HPDE6-E6E7 (cell line): Measurements from ENCODE around the gene DSTYK.
"Not testable (repeated sequence)": the region's sequence is repeated elsewhere in the genome, so short reads cannot be mapped to it uniquely, and the experiment has no call there.

Experiments used
- DNase-seq: peaks from one replicate; pipeline ENCODE4 v3.0.0; 2011; ENCODE audit warnings: missing footprints; ENCODE audit errors: extremely low spot score

The DSTYK gene

DNA sequence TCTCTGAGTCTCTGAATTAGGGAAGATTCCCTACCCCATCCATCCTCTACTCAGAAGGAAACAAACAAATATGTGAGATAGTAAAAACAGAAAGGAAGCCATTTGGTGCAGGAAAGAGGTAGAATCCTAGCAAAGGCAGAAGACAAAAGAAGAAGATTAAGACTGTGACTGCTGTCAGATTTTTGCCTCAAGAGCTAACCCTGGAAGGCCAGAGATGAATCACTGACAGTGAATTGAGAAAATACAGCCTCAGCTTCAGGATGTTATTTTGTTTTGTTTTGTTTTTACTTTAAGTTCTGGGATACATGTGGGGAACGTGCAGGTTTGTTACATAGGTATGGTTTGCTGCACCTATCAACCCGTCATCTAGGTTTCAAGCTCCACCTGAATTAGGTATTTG lies 31.7 kb downstream of the DSTYK start:
- no peak for DNase-seq

DNA sequence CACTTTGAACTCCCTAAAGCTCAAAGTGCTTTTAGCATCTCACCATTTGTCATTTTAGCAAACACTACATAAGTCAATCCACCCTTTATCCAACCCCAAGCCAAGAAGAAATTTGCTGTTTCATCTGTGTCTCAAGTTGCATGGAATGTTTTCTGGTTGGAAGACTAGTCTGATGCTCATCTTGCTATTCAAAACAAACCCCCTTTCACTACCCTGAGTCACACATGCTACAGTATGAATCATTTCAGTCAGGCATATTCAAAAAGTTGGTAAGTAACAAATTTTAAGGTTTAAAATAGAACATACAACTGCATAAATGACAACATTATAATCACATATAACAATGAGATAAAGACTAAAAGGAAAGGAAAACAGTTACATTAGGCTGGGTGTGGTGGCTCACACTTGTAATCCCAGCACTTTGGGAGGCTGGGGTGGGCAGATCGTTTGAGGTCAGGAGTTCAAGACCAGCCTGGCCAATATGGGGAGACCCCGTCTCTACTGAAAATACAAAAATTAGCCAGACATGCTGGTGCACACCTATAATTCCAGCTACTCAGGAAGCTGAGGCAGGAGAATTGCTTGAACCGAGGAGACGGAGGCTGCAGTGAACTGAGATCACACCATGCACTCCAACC lies 38.7 kb downstream of the DSTYK start:
- DNase-seq, result peak; percentile 76

DNA sequence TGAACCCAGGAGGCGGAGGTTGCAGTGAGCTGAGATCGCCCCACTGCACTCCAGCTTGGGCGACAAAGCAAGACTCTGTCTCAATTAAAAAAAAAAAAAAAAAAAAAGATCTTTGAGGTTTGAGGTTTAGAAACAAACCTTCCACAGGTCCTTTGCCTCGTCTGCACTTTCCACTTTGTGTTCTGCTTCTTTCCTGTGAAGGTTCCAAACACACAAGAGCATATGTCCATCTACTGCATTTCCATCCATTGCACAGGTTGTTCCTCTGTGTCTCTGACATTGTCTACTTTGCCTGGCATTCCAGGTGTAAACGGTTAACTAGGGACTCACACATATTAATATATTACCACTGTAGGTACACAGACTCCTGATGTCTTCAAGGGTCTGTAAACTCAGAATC lies 40.1 kb downstream of the DSTYK start:
- DNase-seq, result no peak

DNA sequence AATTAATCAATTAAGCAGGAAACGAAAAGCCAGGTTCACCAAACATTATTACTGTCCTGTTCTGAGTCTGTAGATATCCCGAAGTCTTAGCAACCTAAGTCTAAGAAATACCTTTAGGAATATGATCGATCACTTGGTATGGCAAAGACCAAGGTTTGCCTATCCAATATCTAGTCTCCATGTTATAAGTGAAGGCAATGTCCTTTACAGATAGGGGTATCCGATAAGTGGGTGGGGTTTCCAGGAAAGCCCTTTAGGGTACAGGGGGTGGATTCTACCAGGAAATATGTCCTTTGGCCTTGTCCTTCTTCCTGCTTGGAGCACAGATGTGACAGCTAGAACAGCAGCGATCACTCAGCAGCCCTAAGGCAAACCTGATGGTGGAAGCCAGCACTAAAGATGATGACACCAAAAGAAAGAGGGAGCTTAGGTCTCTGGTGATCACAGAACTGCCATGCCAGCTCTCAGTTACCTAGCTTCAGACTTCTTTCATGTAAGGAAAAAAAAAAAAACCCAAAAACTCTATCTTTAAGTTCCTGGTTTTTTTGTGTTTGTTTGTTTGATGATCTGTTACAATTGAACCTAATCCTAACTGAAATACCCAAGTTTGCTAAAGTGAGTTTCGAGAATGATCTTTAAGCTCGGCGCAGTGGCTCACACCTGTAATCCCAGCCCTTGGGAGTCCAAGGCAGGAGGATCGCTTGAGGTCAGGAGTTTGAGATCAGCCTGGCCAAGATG lies 40.8 kb downstream of the DSTYK start:
- no peak for DNase-seq

DNA sequence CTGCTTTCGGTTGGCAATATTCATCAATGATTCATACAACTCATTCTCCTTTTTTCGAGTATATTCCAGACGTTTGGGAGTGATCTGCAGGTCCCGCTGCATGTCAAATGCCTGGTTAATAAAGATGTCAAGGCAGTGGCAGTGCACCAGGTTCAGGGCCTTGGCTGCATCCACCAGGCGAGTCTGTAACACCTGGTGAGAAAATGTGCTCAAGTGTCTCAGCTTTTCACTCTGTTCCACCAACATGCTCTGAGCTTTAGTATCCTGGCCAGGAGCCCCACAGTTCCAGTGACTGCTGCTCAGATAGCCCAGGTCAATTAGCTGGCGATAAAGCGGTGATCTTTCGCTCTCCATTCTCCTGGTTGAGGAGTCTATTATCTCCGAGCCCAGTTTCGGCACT lies 42.3 kb downstream of the DSTYK start:
- DNase-seq, result no peak

DNA sequence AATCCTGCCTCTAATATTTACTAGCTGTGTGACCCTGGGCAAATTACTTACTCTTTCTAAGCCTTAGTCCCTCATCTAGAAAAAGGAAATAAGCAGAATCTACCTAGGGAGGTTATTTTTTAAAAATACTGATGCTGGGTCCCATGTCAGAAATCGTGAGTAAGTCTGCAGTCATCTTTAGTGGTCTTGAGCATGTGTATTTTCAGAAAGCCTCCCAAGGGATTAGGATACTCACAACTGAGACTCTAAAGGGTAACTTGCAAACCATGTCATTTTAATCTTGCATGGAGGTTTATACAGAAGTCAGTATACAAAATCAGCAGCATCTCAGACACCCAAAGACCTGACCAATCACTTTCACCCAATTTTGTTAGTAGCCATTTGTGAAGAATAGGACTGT lies 43.2 kb downstream of the DSTYK start:
- no peak for DNase-seq

DNA sequence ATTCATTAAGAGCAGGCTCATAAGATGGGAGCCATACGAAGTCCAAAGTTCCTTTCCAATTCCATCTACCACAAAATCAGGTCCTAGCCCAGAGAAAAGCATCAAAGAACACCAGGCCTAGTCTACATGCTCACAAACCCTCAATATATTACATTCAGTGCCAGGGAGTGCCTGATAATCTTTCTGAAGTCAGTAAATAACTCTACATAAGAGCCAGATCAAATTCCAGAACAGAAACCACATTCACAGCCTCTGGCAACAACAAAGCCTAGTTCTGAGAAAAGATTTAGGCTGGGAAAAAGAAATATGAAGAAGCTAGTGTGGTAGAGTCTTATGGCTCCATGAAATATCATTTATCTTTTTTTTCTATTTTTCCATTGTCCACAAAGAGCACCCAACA lies 49.2 kb downstream of the DSTYK start:
- DNase-seq, result no peak

DNA sequence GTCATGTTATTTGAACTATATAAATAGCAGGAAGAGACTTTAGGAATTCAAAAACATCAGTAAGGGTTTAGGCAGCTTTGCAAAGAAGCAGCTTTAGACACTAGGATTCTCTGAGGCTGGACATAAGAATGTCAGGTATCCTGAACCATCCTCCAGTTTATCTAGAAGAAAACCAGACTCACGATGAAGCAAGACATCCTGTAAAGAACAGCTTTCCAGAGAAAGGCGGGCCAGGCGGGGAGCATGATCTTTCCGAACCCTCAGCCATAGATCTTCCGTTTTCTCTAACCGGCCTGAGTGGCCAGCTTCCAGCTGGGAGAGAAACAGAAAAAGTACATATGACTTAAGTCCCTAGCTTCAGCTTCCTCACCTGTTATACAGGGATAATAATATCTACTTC lies 50.4 kb downstream of the DSTYK start:
- no peak for DNase-seq

DNA sequence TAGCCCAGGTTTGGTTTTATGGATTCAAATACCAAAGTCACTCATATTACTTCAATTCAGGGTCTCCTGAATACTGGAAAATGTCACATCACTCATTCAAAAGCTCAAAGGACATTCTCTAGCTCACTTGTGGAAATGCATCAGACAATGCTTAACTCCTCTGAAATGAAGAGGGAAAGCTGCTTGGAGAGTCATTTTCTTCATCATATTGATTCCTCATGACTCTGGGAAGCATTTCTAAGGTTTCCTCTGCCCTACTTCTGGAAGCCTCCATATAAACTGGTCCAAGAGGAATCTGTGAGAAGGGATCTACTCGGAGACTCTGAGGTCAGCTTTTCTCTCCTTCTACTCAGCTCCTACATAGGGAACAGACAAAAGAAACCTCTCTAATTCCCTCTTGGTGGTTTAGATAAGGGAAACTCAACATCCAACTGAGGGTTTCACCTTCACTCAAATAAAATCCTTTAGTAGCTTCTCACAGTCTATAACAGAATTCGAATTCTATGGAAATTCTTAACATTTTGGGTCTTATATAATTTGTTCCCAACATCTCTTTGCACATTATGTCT lies 53.4 kb downstream of the DSTYK start:
- DNase-seq, result no peak

DNA sequence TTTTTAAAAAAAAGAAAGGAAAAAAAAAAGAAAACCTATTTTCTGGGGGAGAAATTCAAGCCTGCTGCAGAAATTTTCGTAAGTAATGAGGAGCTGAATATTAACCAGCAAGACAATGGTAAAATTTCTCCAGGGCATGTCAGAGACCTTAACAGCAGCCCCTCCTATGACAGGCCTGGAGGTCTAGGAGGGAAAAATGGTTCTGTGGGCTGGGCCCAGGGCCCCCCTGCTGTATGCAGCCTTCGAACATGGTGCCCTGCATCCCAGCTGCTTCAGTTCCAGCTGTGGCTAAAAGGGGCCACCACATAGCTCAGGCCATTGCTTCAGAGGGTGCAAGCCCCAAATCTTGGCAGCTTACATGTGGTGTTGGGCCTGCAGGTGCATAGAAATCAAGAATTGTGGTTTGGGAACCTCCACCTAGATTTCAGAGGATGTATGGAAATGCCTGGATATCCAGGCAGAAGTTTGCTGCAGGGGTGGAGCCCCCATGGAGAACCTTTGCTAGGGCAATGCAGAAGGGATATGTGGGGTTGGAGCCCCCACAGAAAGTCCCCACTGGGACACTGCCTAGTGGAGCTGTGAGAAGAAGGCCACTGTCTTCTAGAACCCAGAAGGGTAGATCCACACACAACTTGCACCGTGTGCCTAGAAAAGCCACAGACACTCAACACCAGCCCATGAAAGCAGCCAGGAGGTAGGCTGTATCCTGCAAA lies 55.7 kb downstream of the DSTYK start:
- DNase-seq, result not testable (repeated sequence)

DNA sequence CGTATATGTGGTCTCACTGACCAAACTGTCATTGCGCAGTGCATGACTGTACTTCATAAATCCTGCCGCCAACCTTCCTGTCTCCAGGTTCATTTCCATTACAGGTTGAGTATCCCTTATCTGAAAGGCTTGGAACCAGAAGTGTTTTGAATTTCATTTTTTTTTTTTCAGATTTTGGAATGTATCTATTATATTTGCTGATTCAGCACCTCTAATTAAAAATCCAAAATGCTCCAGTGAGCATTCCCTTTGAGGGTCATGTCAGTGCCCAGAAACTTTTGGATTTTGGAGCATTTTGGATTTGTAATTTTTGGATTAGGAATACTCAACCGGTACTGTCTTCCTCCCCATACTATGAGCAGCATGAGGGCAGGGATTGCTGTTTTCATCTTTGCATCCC lies 59.0 kb downstream of the DSTYK start:
- no peak for DNase-seq

DNA sequence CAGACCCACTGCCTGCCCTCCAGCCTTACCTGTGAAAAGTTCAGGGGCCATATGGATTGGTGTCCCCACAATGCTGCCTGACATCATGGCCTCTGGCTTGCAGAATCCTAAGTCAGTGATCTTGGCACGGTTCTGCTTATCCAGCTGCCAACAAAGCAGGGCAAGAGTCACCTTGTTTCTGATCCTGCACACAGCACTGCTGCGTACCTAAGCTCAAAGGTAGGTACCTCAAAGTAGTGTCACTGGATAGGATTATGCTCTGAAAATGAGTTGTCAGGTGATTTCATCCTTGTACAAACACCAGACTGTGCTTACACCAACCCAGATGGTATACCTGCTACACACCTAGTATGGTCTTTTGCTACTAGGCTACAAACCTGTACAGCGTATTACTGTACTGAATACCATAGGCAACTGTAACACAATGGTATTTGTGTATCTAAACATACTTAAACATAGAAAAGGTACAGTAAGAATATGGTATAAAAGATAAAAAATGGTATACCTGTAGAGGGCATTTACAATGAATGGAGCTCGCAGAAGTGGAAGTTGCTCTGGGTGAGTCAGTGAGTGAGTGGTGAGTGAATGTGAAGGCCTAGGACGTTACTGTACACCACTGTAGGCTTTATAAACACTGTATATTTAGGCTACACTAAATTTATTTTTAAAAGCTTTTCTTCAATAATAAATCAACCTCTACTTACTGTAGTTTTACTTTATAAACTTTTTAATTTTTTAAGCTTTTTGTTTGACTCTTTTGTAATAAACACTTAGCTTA lies 60.7 kb downstream of the DSTYK start:
- no peak for DNase-seq

DNA sequence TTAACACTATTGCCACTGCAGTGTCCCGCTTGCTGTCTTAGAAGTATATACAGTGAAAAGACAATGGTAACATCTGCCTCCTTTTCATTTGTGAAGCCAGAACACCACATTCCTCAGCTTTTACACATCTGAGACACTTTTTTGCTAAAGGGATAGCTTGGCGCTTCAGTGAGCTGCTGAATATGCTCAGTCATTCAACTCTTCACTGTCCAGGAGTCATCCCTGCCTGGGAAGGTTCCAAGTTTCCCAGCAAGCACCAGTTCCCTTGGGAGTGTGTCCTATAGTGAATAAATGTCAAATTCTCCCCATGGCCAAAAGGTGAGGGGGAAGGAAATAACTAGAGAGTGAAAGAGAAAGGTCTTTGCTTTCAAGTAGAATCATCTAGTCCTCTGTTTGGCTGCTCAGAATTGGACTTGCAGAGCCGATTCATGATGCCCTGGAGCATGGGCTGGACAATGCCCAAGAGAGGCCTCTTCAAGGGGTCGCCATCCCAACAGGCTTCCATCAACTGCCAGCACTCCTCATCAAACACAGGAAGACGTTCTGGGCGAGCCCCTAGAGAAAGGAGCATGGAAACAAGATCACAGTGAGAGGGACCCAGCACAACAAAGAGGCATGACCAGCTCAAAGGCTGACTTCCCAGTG lies 64.2 kb downstream of the DSTYK start:
- no peak for DNase-seq

DNA sequence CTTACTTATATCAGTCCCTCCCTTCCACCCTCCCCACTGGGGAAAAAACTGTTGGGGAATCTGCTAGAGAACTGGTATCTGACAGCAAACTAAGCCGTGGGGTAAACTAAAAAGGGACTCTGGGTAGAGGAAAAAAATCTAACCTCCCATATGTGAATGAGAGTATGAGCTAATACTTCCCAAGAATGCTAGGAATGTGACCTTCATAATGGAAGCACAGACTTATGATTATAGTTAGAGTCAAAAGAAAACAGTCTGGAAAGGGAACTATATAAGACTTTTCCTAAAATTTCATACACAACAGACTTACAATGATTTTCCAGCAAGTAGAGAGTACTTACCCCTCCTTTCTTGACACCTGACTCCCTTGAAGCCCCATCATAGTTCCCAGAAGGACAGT lies 66.8 kb downstream of the DSTYK start:
- DNase-seq, result no peak

DNA sequence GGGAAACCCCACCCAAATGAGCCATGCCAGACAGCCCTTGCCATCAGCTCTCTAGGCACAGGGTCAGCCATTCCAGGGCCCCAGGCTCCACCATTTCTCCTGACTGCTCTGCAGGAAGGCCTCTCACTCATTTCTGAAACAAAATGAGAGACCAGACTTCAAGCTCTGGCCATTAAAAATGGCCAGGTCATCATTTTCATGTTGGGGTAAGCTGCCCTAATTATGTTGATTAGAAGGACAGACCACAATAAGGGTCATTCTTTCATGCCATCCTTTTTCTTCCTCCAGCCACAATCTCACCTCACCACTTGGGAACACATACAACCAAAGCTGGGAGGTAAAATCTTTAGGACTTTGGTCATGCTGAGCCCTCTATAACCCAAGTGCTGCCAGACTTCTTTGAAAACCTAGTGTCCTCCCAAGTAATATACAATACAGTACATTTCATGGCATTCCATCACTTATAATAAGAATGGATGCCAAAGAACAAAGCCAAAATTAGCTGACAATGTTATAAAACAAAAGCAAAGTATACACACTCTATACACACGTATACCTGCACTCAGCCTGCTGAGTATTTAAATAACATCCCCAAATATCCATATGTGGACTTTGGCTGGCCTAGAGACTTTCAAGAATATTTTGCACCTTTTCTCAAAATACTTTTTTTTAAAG lies 67.3 kb downstream of the DSTYK start:
- DNase-seq, result no peak

DNA sequence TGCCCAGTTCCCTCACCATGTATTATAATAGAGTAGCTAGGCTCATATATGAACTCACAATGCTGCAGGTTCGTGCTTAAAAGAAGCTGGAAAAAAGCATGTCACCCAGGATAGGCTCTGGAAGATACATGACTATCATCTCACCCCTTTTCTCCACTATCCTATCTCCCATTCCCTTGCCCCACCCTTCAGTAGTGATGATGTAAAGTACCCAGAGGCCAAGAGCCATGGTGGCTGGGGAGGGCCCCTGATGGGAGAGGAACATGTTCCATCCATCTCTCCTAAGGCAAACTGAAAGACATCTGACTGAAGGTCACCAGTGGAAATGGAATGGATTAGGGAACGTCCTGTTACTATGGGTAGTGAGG lies 69.4 kb downstream of the DSTYK start:
- DNase-seq, result no peak

DNA sequence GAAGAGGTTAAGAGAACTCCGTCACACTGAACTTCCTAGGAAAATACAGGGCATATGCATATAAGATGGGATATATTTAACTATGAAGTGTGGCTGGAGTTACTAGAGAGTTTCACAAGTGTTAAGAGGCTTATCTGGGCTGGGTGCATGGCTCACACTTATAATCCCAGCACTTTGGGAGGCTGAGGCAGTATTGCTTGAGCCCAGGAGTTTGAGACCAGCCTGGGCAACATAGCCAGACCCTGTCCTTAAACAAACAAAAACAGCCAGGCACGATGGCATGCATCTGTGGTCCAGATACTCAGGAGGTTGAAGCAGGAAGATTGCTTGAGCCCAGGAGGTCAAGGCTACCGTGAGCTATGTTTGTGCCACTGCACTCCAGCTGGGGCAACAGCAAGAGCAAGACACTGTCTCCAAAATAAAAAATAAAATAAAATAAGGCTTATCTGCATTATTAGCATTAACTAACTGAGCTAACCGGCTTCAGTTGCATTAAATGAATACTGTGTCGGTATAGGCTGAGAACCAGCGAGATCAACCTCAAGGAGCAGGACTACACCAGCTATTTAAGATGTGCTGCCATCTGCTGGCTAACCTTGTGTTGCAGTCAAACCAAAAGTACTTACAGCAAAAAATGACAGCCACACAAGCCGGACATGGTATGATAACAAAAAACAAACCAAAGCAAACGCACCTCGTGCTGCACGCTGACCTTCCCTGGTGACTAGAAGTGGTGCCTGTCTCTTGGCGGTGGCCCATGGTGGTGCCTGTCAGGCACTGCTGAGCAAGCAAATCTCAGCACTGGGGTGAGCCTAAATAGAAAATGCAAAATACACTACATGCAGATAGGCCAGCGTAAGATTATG lies 70.0 kb downstream of the DSTYK start:
- peak; percentile 33 for DNase-seq

DNA sequence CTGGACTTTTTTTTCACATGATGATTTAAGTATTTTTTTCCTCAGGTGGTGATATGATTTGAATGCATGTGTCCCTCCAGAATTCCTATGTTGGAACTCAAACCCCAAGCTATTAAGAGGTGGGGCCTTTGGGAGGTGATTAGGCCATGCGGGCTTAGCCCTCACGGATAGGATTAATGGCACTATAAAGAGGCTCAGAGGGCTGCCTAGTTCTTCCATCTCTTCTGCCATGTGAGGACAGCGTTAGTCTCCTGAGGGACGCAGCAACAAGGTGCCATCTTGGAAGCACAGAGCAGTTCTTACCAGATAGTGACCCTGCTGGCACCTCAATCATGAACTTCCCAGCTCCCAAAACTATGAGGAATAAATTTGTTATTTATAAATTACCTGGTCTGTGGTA lies 71.4 kb downstream of the DSTYK start:
- DNase-seq, result no peak

DNA sequence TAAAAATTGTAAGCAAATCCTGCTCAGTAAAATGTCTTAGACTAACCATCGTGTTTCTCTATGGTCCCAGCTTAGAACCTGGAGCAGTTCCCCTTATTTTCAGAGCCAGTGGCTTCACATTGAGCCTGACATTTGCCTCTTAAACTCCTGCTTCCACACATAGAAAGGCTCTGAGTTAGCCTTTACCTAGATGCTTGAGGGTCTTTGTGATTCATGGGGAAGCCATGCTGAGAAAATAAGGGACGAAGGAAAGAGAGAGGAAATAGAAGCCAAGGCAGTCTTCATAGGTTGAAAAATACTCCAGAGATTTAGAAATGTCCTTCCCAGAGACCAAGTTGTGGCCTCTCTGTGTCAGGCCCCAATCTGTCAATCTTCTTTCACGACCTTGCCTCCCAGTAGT lies 73.6 kb downstream of the DSTYK start:
- no peak for DNase-seq

DNA sequence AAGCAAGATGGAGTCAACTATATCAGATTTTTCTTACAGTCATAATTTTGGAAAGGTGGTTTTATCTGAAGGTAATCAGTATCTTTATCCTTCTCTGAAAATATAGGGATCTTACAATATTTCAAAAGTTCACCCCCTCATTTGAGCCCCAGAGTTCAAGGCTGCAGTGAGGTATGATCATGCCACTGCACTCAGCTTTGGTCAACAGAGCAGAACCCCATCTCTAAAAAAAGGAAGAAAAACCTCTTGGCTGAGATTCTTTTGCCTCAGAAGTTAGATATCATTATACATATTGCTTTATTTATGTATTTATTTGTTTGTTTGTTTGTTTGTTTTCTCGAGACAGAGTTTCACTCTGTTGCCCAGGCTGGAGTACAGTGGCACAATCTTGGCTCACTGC lies 78.2 kb downstream of the DSTYK start:
- no peak for DNase-seq
